GM19239 (cell line): ENCODE results near the gene KAT6B.
"Not testable (repeated sequence)": the region's sequence is repeated elsewhere in the genome, so short reads cannot be mapped to it uniquely, and the experiment has no call there.

ENCODE experiments used
- DNase-seq: peaks from one replicate; pipeline ENCODE4 v3.0.0; 2011; ENCODE audit warnings: low spot score; ENCODE audit not compliant: insufficient read length
- FAIRE-seq: peaks from 2 replicates; lab custom pipeline; 2011; peaks lifted over from hg19 to GRCh38; lab: Jason Lieb, UNC

The KAT6B gene

DNA sequence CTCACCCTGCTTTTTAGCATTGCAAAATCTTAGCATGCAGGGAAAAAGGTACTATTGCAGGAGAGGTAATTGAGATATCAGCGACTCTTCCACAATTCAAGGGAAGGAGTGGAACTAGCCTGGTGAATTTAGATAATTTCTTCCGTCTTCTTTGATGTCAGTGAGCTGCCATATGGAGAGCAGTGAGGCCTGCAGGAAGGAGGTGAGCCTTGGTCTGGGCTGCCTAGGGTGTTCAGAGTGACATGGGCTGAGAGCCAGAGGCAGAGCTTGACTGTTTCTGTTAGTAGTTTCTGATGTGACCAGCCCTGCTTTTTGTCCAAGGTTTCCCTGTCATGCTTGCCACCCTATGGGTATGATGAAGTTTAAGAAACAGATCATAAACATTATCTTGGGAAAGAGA lies 28.6 kb downstream of the KAT6B start:
- peak; percentile 94 for FAIRE-seq
- no peak for DNase-seq

DNA sequence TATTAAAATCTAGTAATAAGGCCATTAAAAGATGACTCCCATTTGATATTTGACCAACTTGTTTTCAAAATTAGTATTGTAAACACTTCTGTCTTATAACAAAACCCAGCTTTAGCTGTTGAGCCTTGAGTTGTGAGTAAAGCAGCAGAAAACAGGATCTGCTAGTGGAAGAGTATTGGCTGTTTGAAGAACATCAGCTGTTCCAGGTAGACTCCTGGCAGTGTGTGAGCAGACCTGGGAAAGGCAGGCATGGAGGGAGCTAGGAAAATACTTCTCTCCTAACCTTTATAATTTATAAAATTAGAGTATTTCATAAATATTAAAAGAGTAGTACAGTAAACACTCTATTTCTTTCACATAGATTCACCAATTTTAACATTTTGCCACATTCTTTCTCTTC lies 29.0 kb downstream of the KAT6B start:
- DNase-seq (no peak), FAIRE-seq (no peak)

GRCh38 chr10:74856940-74857339 lies 30.5 kb downstream of the KAT6B start:
- no peak for DNase-seq
- no peak for FAIRE-seq

DNA sequence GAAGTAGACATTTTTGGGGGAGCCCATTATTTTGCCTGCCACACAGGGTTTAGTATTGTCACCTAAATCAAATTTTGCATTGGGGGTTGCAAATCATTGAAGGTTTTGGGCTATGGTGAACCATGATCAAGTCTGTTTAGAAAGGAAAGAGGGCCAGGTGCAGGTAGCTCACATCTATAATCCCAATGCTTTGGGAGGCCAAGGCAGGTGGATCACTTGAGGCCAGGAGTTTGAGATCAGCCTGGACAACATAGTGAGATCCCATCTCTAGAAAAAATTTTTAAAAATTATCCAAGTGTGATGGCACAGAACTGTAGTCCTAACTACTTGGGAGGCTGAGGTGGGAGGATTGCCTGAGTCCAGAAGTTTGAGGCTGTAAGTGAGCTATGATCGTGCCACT lies 31.2 kb downstream of the KAT6B start:
- FAIRE-seq (no peak), DNase-seq (no peak)

GRCh38 chr10:74859546-74859945 lies 33.1 kb downstream of the KAT6B start:
- DNase-seq = no peak
- FAIRE-seq = no peak

DNA sequence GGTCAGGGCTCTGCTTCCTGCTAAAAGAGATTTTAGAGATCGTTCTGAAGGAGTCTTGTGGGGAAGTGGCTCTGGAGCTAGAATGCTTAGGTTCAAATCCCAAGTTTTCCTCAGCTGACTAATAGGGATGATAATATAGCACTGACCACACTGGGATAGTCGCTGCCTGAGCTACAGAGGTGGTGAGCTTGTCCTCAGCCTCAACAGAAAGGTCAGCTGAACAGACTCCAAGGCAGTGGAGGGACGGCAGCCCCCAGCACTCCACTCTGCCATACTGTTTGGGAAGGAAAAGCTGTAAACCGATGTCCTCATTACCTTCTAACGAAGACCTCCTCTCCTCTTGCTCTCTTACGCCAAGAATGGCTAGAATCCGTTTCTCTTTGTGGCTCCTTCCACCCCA lies 36.2 kb downstream of the KAT6B start:
- DNase-seq = no peak
- no peak for FAIRE-seq

DNA sequence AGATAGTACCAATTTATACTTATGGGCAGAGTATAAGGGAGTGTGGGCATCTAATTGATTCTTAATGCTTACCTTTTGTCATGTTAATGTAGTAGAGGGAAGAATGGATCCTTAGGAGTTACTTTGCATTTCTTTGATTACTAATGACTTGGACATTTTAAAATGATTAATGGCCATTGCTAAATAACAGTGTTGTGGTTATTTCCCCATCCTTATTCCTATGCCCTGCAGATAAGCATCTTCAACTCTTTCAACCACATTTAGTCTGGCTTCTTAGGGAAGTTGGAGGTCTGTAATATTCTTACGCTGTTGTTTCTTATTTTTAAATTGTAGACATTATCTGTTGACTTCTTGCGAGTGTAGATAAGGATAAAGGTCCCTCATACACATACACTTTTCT lies 37.2 kb downstream of the KAT6B start:
- FAIRE-seq (no peak), DNase-seq (no peak)

DNA sequence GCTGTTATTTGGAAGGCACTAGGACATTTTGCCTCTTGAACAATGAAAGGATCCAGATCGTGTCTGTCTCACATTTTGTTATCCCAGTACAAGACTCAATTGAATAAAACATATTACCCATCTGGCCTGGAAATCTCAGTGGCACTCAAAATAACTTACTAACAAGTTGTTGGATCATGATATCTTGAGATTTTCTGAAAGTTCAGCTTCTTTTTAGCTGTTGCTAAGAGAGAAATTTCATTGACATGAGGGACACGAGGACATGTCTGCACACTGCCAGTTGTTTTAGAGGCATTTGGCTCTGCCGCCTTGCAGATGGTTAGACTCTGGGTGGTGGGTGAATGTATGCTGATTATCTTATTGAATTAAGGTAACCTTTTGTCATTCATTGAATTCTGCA lies 41.0 kb downstream of the KAT6B start:
- peak; percentile 45 for FAIRE-seq
- DNase-seq = no peak

DNA sequence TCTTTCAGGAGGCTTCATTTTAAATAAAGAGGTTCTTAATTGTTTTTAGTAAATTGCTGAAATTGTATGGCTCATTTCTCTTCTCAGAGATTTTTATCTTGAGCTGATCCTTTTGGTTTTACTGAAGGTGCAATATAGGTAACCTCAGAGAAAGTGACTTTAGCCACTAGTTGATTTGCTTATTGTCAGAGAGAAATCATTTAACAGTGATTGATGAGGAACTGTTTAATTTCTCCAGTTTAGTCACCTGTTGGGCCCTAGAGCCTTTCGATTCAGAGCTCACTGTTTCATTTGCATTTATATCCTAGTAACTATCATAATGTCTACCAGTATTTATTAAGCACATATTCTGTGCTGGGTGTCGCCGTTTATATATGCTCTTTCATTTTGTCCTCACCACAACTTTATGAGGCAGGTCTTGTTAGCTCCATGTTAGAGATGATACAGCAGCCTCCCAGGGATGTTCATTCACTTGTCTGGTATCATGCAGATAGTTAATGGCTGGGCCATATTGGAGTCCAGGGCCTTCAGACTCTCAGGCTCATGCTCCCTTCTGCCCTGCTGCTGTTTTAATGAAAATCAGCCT lies 42.1 kb downstream of the KAT6B start:
- FAIRE-seq (no peak), DNase-seq (no peak)

DNA sequence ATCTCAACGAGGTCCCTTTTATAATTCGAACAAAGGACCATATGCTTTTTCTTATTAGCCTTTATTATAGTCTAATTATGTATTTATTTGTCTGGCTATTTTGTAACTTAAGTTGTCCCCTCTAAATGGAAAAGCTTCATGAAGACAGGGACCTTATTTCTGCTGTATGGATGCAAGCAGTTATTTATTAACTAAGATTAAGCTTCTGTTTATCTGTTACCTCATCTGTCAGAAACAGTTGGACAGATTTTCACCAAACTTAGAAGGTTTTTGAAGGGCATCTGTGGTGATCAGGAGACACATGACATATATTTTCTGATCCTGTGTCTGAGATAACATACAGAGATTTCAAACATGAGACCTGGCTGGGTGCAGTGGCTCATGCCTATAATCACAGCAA lies 43.2 kb downstream of the KAT6B start:
- peak; percentile 33 for FAIRE-seq
- no peak for DNase-seq

DNA sequence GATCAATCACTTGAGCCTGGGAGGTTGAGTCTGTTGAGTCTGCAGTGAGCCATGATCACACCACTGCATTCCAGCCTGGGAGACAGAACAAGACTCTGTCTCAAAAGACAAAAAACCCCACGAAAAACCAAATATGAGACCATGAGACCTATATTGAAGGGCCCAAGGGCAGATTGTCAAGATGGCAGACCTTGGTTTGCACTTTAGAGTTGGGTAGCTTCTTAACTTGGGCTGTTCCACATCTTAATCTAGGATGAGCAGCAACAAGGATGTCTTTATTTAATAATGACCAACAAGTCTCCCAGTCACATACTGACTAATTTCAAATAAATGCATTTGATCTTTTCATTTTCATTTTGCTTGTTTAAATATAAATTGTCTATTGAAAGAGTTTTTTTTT lies 43.8 kb downstream of the KAT6B start:
- DNase-seq = no peak
- no peak for FAIRE-seq

DNA sequence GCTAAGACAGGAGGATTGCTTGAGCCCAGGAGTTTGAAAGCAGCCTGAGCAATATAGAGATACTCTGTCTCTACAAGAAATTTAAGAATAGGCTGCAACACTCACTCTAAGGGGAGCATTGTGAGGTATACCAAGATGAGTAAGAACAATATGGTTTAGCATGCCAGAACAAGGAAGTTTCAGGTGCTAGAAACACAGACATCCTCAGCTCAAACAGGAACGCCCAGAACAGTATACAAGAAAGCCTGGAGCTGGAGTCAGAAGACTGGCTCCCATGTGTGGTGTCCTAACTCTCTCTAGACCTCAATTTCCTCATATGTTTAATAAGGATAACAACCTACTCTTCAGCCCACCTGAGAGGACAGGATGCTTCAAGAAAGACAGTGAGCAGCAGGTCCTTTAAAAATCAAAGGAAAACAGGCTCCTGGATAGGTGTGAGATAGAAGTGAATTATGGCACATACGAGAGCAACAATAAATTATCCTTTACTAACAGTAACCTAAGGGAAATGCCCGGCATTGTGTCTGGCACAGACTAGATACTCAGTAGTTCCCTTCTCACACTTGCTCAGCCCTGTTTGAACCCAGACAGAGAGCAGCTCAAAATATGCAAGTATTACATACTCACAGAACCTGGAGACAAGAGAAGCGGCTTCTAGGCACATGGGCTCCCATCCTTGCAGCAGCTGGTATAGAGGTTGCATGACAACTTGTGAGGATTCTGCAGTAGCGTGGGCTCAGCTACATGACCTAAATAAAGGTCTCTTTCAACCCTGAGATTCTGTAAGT lies 45.4 kb downstream of the KAT6B start:
- peak; percentile 90 for FAIRE-seq
- peak; percentile 19 for DNase-seq

- no peak for DNase-seq
- no peak for FAIRE-seq
Observed at GRCh38 chr10:74873803-74874454, 47.5 kb downstream of the KAT6B start.

GRCh38 chr10:74874649-74875048 lies 48.2 kb downstream of the KAT6B start:
- DNase-seq (no peak), FAIRE-seq (no peak)

DNA sequence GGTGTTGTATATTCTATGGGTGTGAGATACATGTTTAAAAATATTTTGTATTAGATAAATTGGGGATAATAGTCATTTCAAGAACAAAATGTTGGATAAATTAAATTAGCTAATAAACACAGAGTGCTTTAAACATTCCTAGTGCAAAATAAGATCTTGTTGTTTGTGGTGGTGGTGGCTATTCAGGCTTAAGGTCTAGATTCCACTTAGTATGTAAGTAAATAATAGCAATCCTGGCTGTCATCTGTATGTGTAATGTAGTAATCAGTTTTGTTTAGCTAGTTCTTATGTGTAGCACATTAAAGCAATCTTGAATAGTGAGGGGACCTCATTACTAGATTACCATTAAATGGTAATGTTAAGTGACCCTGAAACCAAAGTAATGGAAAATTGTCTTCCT lies 48.7 kb downstream of the KAT6B start:
- DNase-seq (no peak), FAIRE-seq (no peak)

GRCh38 chr10:74875966-74876365 lies 49.6 kb downstream of the KAT6B start:
- DNase-seq = no peak
- FAIRE-seq = no peak

DNA sequence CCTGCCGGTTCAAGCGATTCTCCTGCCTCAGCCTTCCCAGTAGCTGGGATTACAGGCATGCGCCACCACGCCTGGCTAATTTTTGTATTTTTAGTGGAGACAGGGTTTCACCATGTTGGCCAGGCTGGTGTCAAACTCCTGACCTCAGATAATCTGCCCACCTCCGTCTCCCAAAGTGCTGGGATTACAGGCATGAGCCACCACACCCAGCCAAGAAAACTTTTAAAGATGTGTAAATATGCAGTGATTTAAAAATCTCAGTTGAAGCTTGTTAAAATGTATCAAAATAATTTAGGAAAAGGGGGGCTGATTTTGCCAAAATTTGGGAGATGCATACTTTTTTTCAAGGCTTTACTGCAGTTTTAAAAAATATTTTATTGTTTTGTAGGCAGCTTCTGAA lies 50.7 kb downstream of the KAT6B start:
- DNase-seq, FAIRE-seq: not testable (repeated sequence)

- no peak for DNase-seq
- FAIRE-seq = no peak
Observed at GRCh38 chr10:74877898-74878297, 51.5 kb downstream of the KAT6B start.

DNA sequence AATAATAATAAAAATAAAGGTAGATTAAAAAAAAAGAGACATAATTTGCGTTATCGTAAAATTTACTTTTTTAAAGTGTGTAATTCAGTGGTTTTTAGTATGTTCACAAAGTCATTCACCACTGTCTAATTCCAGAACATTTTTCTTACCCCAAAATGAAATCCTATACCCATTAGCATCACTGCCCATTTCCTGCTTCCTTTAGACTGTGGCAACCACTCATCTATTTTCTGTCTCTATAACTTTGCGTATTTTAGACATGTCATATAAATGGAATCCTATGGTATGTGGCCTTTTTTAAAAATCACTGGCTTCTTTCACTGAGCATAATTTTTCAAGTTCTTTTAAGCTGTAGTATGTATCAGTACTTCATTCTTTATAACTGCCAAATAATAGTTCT lies 53.6 kb downstream of the KAT6B start:
- FAIRE-seq = no peak
- no peak for DNase-seq

- no peak for DNase-seq
- no peak for FAIRE-seq
Observed at GRCh38 chr10:74881253-74881884, 55.0 kb downstream of the KAT6B start.

DNA sequence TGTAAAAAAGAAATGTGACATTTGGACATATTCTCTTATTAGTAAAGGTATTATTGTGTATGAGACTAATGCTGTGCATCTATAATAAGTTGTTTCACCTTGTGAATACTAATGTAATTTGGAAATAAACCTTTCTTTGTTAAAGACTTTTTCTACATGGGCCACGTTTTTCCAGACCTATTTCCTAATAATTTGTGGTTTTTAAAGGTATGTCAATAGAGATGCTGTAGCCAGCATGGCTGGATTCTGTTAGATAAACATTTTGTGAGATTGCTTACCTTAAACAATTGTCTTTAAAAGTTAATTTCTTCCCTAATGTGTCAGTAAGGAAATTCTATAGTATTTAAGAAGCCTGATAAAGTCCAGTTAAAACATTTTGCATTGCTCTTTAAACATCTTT lies 56.0 kb downstream of the KAT6B start:
- no peak for FAIRE-seq
- DNase-seq = no peak
